Measurements from ENCODE around the gene DNMT1.
"Not testable (repeated sequence)": the region's sequence is repeated elsewhere in the genome, so short reads cannot be mapped to it uniquely, and the experiment has no call there.

DNMT1 gene

GRCh38 chr19:10222201-10222890, 27.6 kb upstream of the DNMT1 start:
- no peak for DNase-seq (ENCODE audit: low read depth in 3 of 3, low spot score in 1 of 3)

- DNase-seq (ENCODE audit: low read depth in 3 of 3, low spot score in 1 of 3) = no peak
These were observed 25.9 kb upstream of the DNMT1 start for GRCh38 chr19:10220695-10221094.

DNA sequence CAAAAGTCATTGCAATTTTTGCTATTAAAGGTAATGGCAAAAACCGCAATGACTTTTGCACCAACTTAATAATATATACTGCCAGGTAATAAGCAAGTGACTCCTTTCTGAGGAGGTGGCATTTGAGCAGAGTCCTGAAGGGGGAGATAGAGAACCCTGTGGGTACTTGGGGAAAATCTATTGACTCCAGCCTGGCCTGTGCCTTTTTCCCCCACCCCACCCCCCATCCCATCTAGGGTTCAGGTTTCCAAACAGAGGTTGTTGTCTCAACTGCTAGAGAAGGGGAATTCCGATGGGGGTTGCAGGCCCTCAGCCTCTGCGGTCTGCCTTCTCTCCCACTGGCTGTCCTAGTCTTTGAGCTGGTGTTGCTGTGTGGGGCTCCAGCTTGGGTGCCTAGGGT, 24.9 kb upstream of the DNMT1 start:
- no peak for DNase-seq (ENCODE audit: low read depth in 3 of 3, low spot score in 1 of 3)

DNA sequence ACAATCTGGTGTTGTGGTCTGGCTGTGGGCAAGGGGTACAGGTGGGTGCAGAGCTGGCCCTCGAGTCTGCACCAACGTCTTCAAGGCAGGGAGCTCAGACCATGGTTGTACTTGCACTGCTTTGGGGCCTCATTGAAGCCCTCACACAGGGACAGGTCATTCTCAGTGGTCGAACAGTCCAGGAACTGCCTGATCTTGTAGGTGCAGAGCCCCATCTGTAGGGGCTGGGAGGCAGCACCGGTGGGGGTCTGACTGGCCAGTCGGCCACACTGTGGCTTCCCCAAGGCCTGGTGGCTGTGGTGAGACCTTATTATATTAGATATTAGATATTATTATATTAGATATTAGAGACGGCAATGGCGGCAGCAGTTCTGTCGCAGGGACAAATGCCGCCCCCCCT, 22.3 kb upstream of the DNMT1 start:
- DNase-seq (ENCODE audit: low read depth in 3 of 3, low spot score in 1 of 3) = no peak

GRCh38 chr19:10214784-10215183, 20.0 kb upstream of the DNMT1 start:
- DNase-seq (ENCODE audit: low read depth in 3 of 3, low spot score in 1 of 3) = no peak

- no peak for DNase-seq (ENCODE audit: low read depth in 3 of 3, low spot score in 1 of 3)
These were observed 16.9 kb upstream of the DNMT1 start for GRCh38 chr19:10211691-10212090.

GRCh38 chr19:10211061-10211460, 16.3 kb upstream of the DNMT1 start:
- no peak for DNase-seq (ENCODE audit: low read depth in 3 of 3, low spot score in 1 of 3)

DNA sequence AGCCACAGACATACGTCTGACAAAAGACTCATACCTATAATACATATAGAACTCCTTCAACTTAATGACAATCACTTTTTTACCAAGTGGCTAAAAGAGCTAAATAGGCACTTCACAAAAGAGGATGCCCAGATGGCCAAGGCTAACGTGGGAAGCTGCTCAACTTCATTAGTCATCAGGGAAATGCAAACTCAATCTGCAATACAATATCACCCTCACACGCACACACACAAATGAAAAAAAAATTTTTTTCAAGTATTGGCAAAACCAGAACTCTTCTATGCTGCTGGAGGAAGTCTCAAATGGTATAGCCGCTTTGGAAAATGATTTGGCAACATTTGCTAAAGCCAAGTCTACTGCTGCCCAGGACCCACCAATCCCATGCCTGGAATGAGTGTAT, 14.6 kb upstream of the DNMT1 start:
- DNase-seq (ENCODE audit: low read depth in 3 of 3, low spot score in 1 of 3) = no peak

DNA sequence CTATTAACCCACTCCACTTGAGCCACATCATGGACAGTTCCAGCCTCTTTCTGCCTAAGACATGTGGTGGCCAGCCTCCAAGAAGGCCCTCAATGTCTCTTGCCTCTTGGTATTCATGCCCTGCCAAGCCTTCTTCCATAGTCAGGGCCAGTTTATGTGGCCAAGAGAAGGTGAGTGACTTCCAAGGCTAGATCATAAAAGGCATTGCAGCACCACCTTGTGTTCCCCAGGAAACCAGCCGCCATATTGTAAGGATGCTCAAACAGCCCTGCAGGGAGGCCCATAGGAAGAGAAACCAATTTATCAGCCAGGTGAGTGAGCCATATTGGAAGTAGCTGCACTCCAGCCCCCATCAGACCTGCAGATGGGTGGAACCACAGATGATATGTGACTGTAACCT, 12.3 kb upstream of the DNMT1 start:
- no peak for DNase-seq (ENCODE audit: low read depth in 3 of 3, low spot score in 1 of 3)

GRCh38 chr19:10206226-10206885, 11.6 kb upstream of the DNMT1 start:
- no peak for DNase-seq (ENCODE audit: low read depth in 3 of 3, low spot score in 1 of 3)

DNA sequence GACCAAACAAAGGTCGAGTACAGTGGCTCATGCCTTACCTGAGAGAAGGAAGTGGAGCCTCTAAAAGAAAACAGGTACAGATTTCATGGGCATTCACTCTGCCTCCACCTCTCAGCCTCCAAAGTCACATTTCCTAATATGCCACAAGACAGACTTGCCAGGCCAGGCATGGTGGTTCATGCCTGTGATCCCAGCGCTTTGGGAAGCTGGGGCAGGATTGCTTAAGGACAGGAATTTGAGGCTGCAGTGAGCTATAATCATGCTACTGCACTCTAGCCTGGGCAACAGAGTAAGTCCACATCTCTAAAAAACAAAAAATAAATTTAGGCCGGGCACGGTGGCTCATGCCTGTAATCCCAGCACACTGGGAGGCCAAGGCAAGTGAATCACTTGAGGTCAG, 10.9 kb upstream of the DNMT1 start:
- no peak for DNase-seq (ENCODE audit: low read depth in 3 of 3, low spot score in 1 of 3)

GRCh38 chr19:10203686-10204085, 8.9 kb upstream of the DNMT1 start:
- no peak for DNase-seq (ENCODE audit: low read depth in 3 of 3, low spot score in 1 of 3)

DNA sequence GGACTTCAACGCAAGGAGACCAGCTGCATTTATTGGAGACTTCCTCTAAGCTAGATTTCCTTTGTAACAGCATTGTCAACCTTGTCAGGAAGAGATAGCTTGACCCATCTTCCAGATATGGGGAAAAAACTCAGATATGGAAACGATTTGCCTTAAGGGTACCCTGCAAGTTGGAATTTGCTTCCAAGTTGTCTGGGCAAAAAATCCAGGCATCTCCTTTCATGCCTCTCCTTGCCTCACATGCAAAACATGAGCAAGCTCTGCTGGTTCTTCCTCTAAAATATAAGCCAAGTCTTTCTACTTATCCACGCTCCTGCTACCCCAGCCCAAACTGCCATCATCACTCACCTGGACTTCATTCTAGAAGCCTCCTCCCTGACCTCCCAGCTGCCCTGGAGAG, 6.4 kb upstream of the DNMT1 start:
- DNase-seq (ENCODE audit: low read depth in 3 of 3, low spot score in 1 of 3) = no peak

DNA sequence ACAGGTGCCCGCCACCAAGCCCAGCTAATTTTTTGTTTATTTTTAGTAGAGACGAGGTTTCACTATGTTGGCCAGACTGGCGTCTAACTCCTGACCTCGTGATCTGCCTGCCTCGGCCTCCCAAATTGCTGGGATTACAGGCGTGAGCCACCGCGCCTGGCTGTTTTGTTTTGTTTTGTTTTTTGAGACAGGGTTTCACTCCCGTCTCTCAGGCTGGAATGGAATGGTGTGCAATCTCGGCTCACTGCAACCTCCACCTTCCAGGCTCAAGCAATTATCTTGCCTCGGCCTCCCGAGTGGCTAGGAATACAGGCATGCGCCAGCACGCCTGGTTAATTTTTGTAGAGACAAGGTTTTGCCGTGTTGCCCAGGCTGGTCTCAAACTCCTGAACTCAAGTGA, 5.3 kb upstream of the DNMT1 start:
- not testable (repeated sequence) for DNase-seq (ENCODE audit: low read depth in 3 of 3, low spot score in 1 of 3)

GRCh38 chr19:10198889-10199644, 4.3 kb upstream of the DNMT1 start:
- DNase-seq (ENCODE audit: low read depth in 3 of 3, low spot score in 1 of 3) = not testable (repeated sequence)

DNA sequence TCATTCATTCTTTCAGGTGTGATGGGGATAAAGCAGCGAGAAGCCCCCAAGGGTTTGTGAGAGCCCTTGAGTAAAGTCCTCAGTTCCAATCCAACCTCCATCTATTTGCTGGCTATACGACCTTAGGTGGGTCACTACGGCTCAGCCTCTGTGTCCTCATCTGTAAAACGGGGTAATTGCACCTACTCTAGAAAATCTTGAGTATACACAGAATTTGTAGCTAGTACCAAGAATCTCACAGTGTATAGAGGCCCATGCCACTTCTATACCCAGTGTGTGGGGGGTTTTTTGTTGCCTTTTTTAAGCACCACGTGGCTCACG, 406 bp upstream of the DNMT1 start:
- no peak for DNase-seq (ENCODE audit: low read depth in 3 of 3, low spot score in 1 of 3)

- peak in 1 of 3 donors; percentile 25 for DNase-seq (ENCODE audit: low read depth in 3 of 3, low spot score in 1 of 3)
These were observed 808 bp downstream of the DNMT1 start for GRCh38 chr19:10193790-10194499.

DNA sequence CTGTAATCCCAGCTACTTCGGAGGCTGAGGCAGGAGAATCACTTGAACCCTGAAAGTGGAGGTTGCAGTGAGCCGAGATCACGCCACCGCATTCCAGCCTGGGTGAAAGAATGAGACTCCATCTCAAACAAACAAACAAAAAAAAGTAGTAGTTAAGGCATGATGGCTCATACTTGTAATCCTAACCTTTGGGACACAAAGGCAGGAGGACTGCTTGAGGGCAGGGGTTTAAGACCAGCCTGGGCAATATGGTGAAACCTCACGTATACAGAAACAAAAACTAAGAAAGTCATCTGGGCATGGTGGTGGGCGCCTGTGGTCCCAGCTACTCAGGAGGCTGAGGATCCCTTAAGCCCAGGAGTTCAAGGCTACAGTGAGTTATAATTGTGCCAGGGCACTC, 1.8 kb downstream of the DNMT1 start:
- DNase-seq (ENCODE audit: low read depth in 3 of 3, low spot score in 1 of 3) = no peak

DNA sequence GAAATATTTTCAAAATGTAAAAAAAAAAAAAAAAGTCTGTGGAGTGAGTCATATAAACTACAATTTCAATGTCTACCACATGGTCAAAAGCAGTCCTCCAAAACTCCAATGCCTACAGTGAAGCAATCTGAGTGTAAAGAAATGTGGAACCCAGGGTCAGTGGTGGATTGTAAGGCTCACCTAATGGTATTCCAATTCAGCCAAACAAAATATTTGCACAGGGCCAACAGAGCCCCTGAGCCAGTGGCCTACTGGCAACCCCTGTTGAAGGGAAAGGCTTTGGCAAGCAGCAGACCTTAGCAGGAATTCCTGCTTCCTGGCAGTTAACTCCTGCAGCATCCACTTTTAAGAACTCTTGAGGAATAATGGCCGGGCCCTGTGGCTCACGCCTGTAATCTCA, 3.4 kb downstream of the DNMT1 start:
- no peak for DNase-seq (ENCODE audit: low read depth in 3 of 3, low spot score in 1 of 3)

DNA sequence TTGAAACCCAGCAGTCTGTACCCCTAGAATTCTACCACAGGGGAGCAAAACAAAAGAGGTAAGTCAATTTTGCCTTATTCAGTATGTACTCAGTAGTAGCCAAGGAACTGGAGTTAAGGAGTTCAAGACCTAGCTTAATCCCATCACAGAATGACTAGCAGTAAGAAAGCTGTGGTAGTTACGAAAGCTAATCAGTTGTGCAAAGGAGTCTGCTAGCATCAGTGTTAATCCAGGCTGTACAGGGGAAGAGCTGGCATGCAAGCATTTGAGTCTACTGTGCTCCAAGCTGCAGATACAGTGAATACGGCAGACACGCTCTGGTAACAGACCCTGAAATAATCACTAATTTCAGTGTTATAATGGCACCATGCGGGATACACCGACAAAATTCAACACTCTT, 4.7 kb downstream of the DNMT1 start:
- DNase-seq (ENCODE audit: low read depth in 3 of 3, low spot score in 1 of 3) = no peak

DNA sequence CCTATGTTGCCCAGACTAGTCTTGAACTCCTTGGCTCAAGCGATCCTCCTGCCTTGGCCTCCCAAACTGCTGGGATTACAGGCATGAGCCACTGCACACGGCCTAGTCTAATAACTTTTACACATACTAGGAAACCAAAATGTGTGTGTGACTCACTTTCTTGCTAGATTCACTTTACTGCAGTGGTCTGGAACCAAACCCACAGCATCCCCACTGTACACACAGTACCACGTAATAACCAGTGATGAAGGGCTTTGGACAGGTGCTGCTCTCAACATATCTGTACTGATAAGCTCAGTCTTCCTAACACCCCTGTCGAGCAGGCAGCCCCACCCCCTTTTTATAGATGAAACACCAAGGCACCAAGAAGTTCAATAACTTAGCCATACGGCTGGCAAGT, 5.1 kb downstream of the DNMT1 start:
- DNase-seq (ENCODE audit: low read depth in 3 of 3, low spot score in 1 of 3) = no peak

GRCh38 chr19:10187315-10187714, 7.4 kb downstream of the DNMT1 start:
- no peak for DNase-seq (ENCODE audit: low read depth in 3 of 3, low spot score in 1 of 3)
